Large intestine (tissue), 3 donors: ENCODE results near the gene DAPP1. TPM values are rescaled to one million over a fixed set of nuclear protein-coding genes. Genes with fewer than 3 reads are reported as not detected.

Source experiments
- DNase-seq, 2 donors: peaks; one replicate each; pipeline versions ENCODE4 v3.0.0 to v3.0.0-alpha.2; 2013
- H3K27ac ChIP-seq: one replicate; pipeline ENCODE4 v1.5.1; 2013; ENCODE audit warnings: low read length
- H3K27me3 ChIP-seq: 2 replicates; pipeline ENCODE4 v1.6.1; 2013; ENCODE audit warnings: low read length; ENCODE audit not compliant: control insufficient read depth, insufficient read depth
- H3K36me3 ChIP-seq: 2 replicates; pipeline ENCODE4 v1.6.1; 2013; ENCODE audit warnings: low read length; ENCODE audit not compliant: control insufficient read depth, insufficient read depth
- H3K4me1 ChIP-seq: one replicate; pipeline ENCODE4 v1.6.1; 2013; ENCODE audit warnings: low read length; ENCODE audit not compliant: control insufficient read depth, insufficient read depth
- H3K4me3 ChIP-seq: one replicate; pipeline ENCODE4 v1.5.1; 2013; ENCODE audit warnings: low read length
- H3K9me3 ChIP-seq: one replicate; pipeline ENCODE4 v1.6.1; 2013; ENCODE audit warnings: mild to moderate bottlenecking, low read depth, low read length, moderate library complexity; ENCODE audit not compliant: control insufficient read depth
- WGBS: methylation state at CpG from one replicate; pipeline ENCODE4 v1.1.5; 2013; ENCODE audit warnings: low lambda C conversion rate; ENCODE audit not compliant: insufficient coverage; 5-methylcytosine and 5-hydroxymethylcytosine counted together
- polyA plus RNA-seq: library from polyadenylated mRNA; unstranded; fragments of 120-200 nt; gene quantifications from one replicate; pipeline ENCODE4 v1.2.1, GENCODE V29; 2013

Gene DAPP1
- polyA plus RNA-seq, 1 donor, result 2.2 TPM

DNA sequence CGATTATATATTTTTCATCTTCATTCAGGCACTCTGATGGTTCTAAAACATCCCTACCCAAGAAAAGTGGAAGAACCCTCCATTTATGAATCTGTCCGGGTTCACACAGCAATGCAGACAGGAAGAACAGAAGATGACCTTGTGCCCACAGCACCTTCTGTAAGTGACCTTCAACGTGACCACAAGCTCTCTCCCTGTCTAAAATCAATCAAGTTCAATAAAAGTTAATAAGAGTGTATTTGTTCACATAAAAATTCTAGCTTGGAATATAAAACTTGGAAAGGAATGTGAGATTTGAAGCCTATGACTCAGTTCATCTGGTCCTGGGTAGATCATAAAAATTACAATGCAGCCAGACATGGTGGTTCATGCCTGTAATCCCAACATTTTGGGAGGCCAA is 36.6 kb downstream of the DAPP1 start:
- WGBS, result 100% methylated on average over 1 of the region's 3 CpGs

GRCh38 chr4:99853999-99854398 is 37.4 kb downstream of the DAPP1 start:
- H3K27ac ChIP-seq, result no peak overlapping the region
- no peaks in the 10 kb centered on the region for H3K4me1 ChIP-seq
- DNase-seq, result no peak
- H3K27me3 ChIP-seq, result no peaks in the 10 kb centered on the region
- no peak overlapping the region for H3K4me3 ChIP-seq
- no peaks in the 10 kb centered on the region for H3K36me3 ChIP-seq
- no peaks in the 10 kb centered on the region for H3K9me3 ChIP-seq
- 33% methylated on average over 1 of the region's 1 CpG for WGBS

More for the DNA sequence above, 36.6 kb downstream of the DAPP1 start:
- no peak for DNase-seq
- H3K4me3 ChIP-seq, result no peak overlapping the region
- no peaks in the 10 kb centered on the region for H3K36me3 ChIP-seq
- no peaks in the 10 kb centered on the region for H3K9me3 ChIP-seq
- no peak overlapping the region for H3K27ac ChIP-seq
- H3K27me3 ChIP-seq, result no peaks in the 10 kb centered on the region
- H3K4me1 ChIP-seq, result no peaks in the 10 kb centered on the region

GRCh38 chr4:99855678-99856077 is 39.1 kb downstream of the DAPP1 start:
- DNase-seq, result no peak
- H3K36me3 ChIP-seq, result no peaks in the 10 kb centered on the region
- H3K4me1 ChIP-seq, result no peaks in the 10 kb centered on the region
- H3K9me3 ChIP-seq, result no peaks in the 10 kb centered on the region
- no CpG with 5 or more reads among the region's 1 CpG for WGBS
- H3K4me3 ChIP-seq, result no peak overlapping the region
- no peaks in the 10 kb centered on the region for H3K27me3 ChIP-seq
- no peak overlapping the region for H3K27ac ChIP-seq

DNA sequence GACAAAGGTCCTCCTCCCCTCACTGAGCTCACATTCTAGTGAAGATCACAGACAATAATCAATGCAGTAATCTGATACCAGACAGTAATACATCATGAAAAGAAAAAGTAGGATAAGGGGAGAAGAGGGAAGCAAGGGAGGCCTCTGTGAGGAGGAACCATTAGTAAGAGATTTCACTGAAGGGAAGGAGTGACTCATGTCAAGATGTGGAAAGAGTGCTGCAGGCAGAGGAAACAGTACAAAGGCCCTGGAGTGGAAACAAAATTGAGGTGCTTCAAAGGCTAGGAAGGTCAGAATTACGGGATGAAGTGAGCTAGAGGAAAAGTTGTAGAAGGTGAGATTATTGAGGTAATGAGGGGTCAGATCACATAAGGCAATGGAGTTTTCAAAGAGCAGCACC is 39.5 kb downstream of the DAPP1 start:
- Histone ChIP-seq H3K36me3 (no peaks in the 10 kb centered on the region), H3K27me3 (no peaks in the 10 kb centered on the region), H3K4me1 (no peaks in the 10 kb centered on the region), H3K27ac (no peak overlapping the region), H3K9me3 (no peaks in the 10 kb centered on the region), H3K4me3 (no peak overlapping the region)
- WGBS, result no CpG with 5 or more reads among the region's 1 CpG
- no peak for DNase-seq

DNA sequence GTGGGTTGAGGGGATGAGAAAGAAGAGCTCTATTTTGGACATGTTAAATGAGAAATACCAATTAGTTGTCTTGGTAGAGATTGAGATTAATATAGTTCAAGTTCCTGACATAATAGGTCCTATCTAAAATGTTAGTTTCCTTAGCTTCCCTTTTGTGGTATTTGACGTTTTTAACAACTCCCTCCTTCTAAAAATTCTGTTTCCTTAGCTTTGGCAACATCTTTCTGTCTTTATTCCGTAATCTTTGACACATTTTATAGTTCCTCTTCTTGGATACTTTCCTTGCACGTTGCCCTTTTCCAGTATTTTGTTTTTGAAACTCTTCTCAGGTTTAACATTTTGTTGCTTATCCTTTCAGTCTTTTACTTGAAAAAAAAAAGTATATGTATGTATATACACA is 40.7 kb downstream of the DAPP1 start:
- Histone ChIP-seq H3K9me3 (no peaks in the 10 kb centered on the region), H3K4me1 (no peaks in the 10 kb centered on the region), H3K4me3 (no peak overlapping the region), H3K27ac (no peak overlapping the region), H3K36me3 (no peaks in the 10 kb centered on the region), H3K27me3 (no peaks in the 10 kb centered on the region)
- DNase-seq, result no peak
- 66% methylated on average over 3 of the region's 3 CpGs for WGBS

DNA sequence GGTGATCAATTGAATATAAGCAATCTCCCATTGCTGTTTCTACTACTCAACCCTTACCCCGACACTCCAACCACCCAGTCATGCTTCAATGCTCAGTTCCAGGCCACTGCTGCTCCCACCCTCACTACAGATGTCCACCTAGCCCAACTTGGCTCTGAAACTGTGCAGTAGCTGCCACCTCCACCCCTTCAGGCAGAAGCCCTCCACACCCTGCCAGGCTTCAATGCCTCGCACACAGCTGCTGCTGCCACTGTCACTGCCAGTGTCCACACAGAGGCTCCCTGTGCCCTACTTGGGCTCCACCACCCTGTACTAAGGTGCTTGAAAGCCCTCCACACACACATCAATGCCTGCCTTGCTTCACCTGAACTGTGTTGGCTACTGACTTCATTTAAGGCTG is 43.0 kb downstream of the DAPP1 start:
- no peak overlapping the region for H3K4me3 ChIP-seq
- 100% methylated on average over 1 of the region's 2 CpGs for WGBS
- DNase-seq, result no peak
- no peak overlapping the region for H3K27ac ChIP-seq
- peaks cover 2% of the 10 kb centered on the region for H3K27me3 ChIP-seq
- H3K9me3 ChIP-seq, result no peaks in the 10 kb centered on the region
- H3K36me3 ChIP-seq, result no peaks in the 10 kb centered on the region
- no peaks in the 10 kb centered on the region for H3K4me1 ChIP-seq

- WGBS, result no CpG with 5 or more reads among the region's 2 CpGs
- no peaks in the 10 kb centered on the region for H3K36me3 ChIP-seq
- no peaks in the 10 kb centered on the region for H3K4me1 ChIP-seq
- DNase-seq, result no peak
- no peaks in the 10 kb centered on the region for H3K9me3 ChIP-seq
- no peak overlapping the region for H3K4me3 ChIP-seq
- peaks cover 5% of the 10 kb centered on the region for H3K27me3 ChIP-seq
- no peak overlapping the region for H3K27ac ChIP-seq
Measured at GRCh38 chr4:99860521-99860920, 43.9 kb downstream of the DAPP1 start.

GRCh38 chr4:99861120-99861905 is 44.7 kb downstream of the DAPP1 start:
- Histone ChIP-seq H3K36me3 (no peaks in the 10 kb centered on the region), H3K27ac (no peak overlapping the region), H3K4me3 (no peak overlapping the region), H3K27me3 (peaks cover 7% of the 10 kb centered on the region), H3K4me1 (no peaks in the 10 kb centered on the region), H3K9me3 (no peaks in the 10 kb centered on the region)
- no CpG with 5 or more reads among the region's 5 CpGs for WGBS
- no peak for DNase-seq

- H3K9me3 ChIP-seq, result no peaks in the 10 kb centered on the region
- no peak overlapping the region for H3K4me3 ChIP-seq
- DNase-seq, result no peak
- H3K27ac ChIP-seq, result no peak overlapping the region
- H3K27me3 ChIP-seq, result peaks cover 7% of the 10 kb centered on the region
- no peaks in the 10 kb centered on the region for H3K4me1 ChIP-seq
- no peaks in the 10 kb centered on the region for H3K36me3 ChIP-seq
- 75% methylated on average over 2 of the region's 3 CpGs for WGBS
Measured at GRCh38 chr4:99863804-99864203, 47.2 kb downstream of the DAPP1 start.

DNA sequence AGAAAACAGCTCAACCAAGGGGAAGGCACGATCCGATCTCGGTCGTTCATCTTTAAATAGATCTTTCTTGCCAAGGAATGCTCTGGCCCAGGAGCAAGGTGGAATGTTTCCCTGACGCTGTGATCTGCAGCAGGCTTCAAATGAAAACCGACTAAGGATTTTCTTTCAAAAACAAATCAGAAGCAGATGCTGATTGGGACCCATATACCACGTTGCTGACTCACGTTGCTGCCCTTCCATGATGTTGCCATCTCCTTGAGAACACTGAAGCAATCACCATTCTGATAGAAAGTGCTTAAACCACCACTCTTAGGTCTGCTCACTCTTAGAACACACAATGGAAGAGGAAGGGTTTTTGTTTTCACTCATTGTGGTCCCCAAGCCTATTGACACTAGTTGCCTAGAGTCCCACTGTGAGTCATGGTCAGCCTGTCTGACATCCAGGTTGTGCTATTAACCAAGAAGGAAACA is 51.5 kb downstream of the DAPP1 start:
- no peaks in the 10 kb centered on the region for H3K36me3 ChIP-seq
- H3K4me1 ChIP-seq, result no peaks in the 10 kb centered on the region
- no peak overlapping the region for H3K4me3 ChIP-seq
- peaks cover 7% of the 10 kb centered on the region for H3K27me3 ChIP-seq
- no peaks in the 10 kb centered on the region for H3K9me3 ChIP-seq
- H3K27ac ChIP-seq, result no peak overlapping the region
- DNase-seq, result no peak
- 20% methylated on average over 1 of the region's 8 CpGs for WGBS

GRCh38 chr4:99872570-99872969 is 55.9 kb downstream of the DAPP1 start:
- H3K9me3 ChIP-seq, result no peaks in the 10 kb centered on the region
- H3K27me3 ChIP-seq, result no peaks in the 10 kb centered on the region
- H3K4me1 ChIP-seq, result no peaks in the 10 kb centered on the region
- H3K27ac ChIP-seq, result no peak overlapping the region
- H3K4me3 ChIP-seq, result no peak overlapping the region
- DNase-seq, result no peak
- no peaks in the 10 kb centered on the region for H3K36me3 ChIP-seq
